HG03097 (cell line): Measurements from ENCODE around the gene TESK2.
"Not testable (repeated sequence)": the region's sequence is repeated elsewhere in the genome, so short reads cannot be mapped to it uniquely, and the experiment has no call there.

Experiments
- ATAC-seq: cut with Tn5 transposase; IDR thresholded peaks from one replicate; pipeline ENCODE4 v1.9.1; 2021; ENCODE audit not compliant: unreplicated experiment, low FRiP score

TESK2 gene

DNA sequence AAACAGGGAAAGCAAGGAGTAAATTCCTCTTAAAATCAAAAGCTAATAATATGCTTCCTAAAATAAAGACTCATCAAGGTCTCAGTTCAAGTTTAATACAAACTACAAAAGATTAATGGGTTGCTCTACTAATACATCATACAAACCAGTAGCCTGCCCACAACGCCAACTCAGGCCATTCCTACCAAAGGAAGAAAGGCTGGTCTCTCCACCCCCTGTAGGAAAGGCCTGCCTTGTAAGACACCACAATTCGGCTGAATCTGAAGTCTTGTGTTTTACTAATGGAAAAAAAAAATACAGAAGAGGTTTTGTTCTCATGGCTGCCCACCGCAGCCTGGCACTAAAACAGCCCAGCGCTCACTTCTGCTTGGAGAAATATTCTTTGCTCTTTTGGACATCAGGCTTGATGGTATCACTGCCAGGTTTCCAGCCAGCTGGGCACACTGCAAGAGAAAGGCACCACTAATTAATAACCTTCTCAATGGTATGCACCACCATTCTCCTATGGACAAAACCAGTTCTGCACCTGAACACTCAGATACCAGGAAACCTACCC is 20.1 kb upstream of the TESK2 start:
- ATAC-seq, result no peak

DNA sequence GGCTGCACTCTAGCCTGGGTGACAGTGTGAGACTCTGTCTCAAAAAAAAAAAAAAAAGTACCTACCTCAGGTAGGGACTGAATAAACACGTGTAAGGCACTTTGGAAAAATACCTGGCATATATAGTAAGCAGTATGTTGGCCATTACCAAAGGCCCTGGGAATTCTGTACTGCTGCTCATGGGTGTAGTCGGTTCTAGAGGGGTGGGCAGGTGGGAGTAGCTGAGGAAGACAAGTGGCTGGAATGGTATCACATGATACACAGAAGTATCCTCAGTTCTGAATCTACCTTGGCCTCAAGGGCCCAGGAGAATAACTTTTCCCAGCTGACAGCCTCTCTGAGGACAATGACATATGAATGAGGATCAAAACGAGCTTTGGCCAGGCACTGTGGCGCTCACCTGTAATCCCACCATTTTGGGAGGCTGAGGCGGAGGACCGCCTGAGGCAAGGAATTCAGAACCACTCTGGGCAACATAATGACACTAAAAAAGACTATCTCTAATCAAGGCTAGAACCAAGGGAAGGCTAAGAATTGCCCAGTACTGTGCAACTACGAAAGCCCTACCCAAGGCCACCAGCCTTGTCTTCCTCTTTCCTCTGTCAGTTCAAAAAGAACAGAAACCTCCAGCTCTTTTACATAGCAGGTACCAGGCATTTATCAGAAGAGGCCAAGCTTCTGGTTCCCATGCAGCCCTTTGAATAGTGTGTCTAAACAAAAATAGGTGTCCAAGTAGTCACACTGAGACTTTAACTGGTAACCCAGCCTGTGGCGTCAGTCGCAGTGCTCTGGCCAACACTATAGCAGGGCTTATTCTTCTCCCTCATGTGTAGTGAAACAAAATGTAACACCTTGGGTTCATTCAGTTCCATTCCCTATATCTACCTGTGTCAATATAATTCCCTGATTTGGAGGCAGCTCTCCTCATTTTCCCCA is 19.3 kb upstream of the TESK2 start:
- no peak for ATAC-seq

GRCh38 chr1:45508295-45509151 is 17.6 kb upstream of the TESK2 start:
- no peak for ATAC-seq

- no peak for ATAC-seq
Observed at GRCh38 chr1:45507893-45508292, 16.9 kb upstream of the TESK2 start.

GRCh38 chr1:45507195-45507594 is 16.2 kb upstream of the TESK2 start:
- ATAC-seq, result no peak

GRCh38 chr1:45503462-45504360 is 12.7 kb upstream of the TESK2 start:
- ATAC-seq, result no peak

DNA sequence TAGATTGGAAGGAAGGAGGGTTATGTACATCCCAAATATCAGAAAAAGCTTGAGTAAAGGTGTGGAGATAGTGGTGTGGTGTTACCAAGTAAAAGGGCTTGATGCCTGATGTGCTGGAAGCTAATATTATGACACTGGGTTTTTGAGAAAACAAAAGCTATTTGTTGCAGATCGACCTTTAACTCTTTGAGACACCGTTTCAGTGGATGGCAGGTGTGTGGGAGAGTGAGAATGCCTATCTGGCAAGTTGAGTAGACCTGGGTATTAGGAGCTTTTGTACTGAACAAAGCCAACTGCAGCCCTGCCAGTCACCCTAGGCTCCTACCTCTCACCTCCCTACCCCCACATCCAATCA is 10.5 kb upstream of the TESK2 start:
- no peak for ATAC-seq

DNA sequence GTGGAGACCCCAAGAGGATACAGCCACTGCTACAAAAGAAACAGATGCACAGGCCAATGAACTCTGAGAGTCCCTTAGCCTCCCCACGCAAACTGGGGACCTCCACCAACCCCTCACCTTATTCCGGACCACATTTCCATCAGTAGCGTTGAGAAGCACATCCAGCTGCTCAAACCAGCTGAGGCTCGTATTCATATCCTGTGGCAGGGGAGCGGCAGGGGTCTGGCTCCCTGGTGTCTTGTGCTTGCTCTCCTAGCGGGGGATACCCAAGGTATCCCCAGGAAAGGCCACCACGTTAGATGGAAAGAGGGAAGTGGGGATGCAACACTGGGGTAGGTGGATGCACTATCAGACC is 8.4 kb upstream of the TESK2 start:
- ATAC-seq, result no peak

DNA sequence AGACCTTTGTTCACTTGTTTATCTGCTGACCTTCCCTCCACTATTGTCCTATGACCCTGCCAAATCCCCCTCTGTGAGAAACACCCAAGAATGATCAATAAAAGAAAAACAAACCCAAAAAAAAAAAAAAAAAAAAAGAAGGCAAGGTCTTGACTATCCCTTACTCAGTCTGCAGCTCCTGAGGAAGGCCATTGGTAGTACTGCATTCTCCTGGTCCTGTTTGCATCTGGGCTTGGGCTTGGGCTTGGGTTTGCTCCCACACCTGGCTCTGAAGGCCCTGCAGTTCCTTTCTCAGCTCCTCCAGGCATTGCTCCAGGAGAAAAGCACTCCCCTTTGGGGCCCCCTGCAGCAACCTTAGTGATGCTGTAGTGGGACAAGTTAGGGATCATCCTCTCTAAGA is 7.3 kb upstream of the TESK2 start:
- no peak for ATAC-seq

DNA sequence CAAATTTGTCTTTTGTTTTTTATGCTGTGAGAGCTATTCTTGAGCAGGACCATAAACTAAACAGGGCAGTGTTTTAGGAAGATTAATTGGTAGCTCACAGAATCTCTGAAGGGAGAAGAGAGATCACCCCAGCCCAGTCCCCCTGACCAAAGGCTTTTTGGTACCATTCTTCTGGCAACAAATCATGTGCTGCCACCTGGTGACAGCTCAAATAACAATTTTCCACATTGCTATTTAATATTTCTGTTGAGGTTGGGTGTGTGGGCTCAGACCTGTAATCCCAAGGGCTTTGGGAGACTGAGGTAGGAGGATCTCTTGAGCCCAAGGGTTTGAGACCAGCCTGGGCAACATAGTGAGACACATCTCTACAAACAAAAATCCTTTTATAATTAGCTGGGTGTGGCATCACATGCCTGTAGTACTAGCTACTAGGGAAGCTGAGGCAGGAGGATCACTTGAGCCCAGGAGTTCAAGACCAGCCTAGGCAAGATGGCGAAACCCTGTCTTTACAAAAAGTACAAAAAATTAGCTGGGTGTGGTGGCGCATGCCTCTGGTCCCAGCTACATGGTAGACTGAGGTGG is 2.2 kb upstream of the TESK2 start:
- ATAC-seq, result no peak

DNA sequence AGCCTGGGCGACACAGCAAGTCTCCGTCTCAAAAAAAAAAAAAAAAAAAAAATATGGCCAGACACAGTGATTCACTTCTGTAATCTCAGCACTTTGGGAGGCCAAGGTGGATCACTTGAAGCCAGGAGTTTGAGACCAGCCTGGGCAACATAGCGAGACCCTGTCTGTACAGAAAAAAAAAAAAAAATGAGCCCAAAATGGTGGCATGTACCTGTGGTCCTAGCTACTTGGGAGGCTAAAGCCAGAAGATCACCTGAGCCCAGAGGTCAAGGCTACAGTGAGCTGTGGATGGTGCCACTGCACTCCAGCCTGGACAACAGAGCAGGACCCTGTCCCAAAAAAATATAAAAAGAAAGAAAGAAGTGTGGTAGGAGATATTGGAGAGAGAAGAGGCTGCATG is 1.7 kb upstream of the TESK2 start:
- ATAC-seq, result no peak

GRCh38 chr1:45491487-45492260 is 711 bp upstream of the TESK2 start:
- no peak for ATAC-seq

DNA sequence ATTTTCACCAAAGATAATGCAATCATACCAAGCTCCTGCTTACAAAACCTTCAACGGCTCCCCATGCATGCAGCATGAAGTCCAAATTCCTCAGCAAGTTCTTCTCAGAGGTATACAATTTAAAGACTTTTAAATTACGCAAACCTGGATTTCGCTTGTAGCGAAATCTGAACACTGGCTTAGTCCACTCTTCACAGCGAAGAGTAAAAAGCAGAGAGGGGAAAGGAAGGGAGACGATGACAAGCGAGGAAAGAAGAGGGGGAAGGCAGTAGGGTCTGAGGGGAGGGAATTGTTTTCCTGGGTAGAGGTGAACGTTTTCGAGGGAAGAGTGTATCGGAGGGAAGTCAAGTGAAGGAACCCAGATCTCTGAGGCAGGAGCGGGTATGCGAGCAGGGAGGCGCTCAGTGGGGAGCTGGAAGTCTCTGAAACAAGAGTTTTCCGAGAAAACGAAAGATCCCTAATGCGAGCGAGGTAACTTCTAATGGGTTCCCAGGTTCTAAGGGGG is 790 bp downstream of the TESK2 start:
- ATAC-seq, result no peak

DNA sequence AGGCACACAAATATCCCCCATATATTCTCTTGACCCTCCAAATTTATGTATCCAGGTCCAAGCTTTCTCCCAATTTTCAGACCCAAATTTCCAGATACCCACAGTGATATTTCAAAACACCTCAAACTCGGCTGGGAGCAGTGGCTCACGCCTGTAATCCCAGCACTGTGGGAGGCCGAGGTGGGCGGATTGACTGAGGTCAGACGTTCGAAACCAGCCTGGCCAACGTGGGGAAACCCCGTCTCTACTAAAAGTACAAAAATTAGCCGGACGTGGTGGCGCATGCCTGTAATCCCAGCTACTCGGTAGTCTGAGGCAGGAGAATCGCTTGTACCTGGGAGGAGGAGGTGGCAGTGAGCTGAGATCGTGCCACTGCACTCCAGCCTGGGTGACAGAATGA is 1.6 kb downstream of the TESK2 start:
- not testable (repeated sequence) for ATAC-seq

GRCh38 chr1:45488666-45489377 is 2.1 kb downstream of the TESK2 start:
- ATAC-seq, result no peak

DNA sequence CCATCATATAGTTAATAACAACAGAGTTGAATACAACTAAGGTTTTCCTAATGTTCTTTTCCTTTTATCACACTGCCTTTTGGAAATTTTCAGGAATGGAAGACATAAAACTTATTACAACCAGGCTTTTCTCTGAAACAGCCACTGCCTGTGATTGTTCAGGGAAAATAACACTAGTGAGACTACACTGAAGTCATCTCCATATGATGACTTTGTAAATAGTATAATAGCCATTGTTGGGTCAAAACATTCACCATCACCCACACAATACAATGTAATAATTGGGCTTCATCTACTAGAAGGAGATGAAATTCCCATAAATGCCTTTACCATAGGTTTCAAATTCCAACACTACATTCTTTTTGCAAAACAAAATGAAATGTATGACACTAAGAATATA is 5.0 kb downstream of the TESK2 start:
- ATAC-seq, result no peak

DNA sequence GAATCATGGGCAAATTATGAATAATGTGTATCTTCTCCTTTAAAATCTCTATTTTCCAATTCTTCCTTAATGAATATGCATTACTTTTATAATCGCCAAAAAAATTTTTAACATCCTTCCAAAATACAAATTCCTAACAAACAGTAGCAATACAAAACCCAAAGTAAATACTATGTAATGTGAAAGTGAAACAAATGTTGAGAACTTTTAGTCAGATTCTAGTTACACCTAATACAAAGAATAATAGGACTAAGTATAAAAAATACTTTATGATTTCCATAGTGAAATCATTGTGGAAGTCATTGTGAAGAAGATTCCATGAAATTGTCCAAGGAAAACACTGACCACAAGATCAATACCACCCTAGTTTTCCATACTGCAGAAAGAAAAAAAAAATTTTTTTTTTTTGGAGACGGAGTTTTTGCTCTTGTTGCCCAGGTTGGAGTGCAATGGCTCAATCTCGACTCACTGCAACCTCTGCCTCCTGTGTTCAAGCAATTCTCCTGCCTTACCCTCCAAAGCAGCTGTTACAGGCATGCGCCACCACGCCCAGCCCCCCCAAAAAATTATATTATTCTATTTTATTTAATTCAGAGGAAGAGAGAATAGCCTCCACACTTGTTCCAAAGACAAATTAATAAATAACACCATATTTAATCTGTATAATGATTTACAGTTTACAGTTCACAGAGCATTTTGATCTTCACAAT is 11.8 kb downstream of the TESK2 start:
- ATAC-seq, result no peak
